Measurements from ENCODE around the gene SARDH.

DNA sequence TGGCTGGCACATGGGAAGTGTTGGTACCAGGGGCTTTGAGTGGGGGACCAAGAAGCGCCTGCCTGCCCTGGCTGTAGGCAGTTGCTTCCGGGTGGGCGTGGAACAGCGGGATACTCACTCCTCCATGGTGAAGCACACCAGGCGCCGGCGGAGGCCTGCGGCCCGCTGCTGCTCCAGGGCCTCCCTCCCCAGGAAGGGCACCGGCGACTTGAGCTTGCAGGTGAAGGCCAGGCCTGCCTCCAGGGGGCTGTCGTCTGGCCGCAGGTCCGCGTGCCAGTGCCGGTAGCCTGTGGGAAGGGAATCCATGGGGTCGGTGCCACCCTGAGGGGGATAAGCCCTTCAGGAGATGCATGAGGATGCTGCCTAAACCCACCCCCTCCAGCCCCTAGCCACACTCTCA lies 67.7 kb downstream of the SARDH start:
- TF ChIP-seq, protein P1, sequence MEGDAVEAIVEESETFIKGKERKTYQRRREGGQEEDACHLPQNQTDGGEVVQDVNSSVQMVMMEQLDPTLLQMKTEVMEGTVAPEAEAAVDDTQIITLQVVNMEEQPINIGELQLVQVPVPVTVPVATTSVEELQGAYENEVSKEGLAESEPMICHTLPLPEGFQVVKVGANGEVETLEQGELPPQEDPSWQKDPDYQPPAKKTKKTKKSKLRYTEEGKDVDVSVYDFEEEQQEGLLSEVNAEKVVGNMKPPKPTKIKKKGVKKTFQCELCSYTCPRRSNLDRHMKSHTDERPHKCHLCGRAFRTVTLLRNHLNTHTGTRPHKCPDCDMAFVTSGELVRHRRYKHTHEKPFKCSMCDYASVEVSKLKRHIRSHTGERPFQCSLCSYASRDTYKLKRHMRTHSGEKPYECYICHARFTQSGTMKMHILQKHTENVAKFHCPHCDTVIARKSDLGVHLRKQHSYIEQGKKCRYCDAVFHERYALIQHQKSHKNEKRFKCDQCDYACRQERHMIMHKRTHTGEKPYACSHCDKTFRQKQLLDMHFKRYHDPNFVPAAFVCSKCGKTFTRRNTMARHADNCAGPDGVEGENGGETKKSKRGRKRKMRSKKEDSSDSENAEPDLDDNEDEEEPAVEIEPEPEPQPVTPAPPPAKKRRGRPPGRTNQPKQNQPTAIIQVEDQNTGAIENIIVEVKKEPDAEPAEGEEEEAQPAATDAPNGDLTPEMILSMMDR (IDR thresholded peaks at IDR 0.05), result no peak
- no peak for TF ChIP-seq POLR2A (IDR thresholded peaks at IDR 0.05)

Measured in right lobe of liver (tissue), 4 donors.